Measurements from ENCODE around the gene KRTAP10-1. TPM values are rescaled to one million over a fixed set of nuclear protein-coding genes. Genes with fewer than 3 reads are reported as not detected.
A peak's percentile ranks its signal among the peaks of the same experiment; 100 is the strongest.

Gene KRTAP10-1
- total RNA-seq, 2 donors from 2014 or later, result not detected

DNA sequence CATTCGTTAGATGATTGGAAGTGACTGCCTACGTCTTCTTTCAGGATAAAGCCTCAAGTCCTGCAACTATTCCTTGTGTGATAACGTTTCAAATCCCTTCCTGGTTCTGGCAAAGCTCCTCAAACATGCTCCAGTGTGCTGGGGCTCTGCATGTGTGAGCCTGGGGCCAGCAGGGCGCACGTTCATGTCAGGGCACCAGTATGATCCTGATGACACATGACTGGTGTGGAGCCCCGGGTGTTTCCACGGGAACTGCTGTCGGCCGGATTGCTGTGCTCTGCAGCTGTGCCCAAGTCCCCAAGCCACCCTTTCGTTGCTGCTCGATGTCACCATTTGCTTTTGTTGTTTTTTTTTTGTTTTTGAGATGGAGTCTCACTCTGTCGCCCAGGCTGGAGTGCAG lies 21.3 kb downstream of the KRTAP10-1 start:
- Histone ChIP-seq H3K9me3 (ENCODE audit: control insufficient read depth, low read length) (peaks cover under 1% of the 10 kb centered on the region), H3K4me3 (ENCODE audit: low read length) (no peak overlapping the region), H3K27me3 (ENCODE audit: control insufficient read depth, insufficient read depth, low read length, poor library complexity, severe bottlenecking) (no peaks in the 10 kb centered on the region), H3K36me3 (ENCODE audit: control insufficient read depth, insufficient read depth, low read length) (no peaks in the 10 kb centered on the region), H3K4me1 (ENCODE audit: control insufficient read depth, insufficient read depth, low read length) (no peaks in the 10 kb centered on the region), H3K27ac (ENCODE audit: low read depth, low read length) (no peak overlapping the region), H3K9ac (ENCODE audit: extremely low read depth, low read length, poor library complexity, severe bottlenecking) (no peak overlapping the region)
- Mint-ChIP-seq H3K9me3 (peaks cover 2% of the 10 kb centered on the region), H3K27ac (no peak overlapping the region), H3K27me3 (ENCODE audit: insufficient read depth) (no peaks in the 10 kb centered on the region), H3K36me3 (ENCODE audit: low read depth) (no peaks in the 10 kb centered on the region), H3K4me1 (no peaks in the 10 kb centered on the region), H3K4me3 (no peak overlapping the region)
- no peak for DNase-seq
- no peak for TF ChIP-seq CTCF (conservative IDR thresholded peaks at IDR 0.05)
- WGBS, 2 experiments (ENCODE audit: insufficient coverage in 1 of 2, insufficient read length in 1 of 2), result 91% methylated on average over 7 to 11 of the region's 12 CpGs

- Histone ChIP-seq H3K36me3 (ENCODE audit: control insufficient read depth, insufficient read depth, low read length) (no peaks in the 10 kb centered on the region), H3K4me3 (ENCODE audit: low read length) (no peak overlapping the region), H3K9ac (ENCODE audit: extremely low read depth, low read length, poor library complexity, severe bottlenecking) (no peak overlapping the region), H3K27me3 (ENCODE audit: control insufficient read depth, insufficient read depth, low read length, poor library complexity, severe bottlenecking) (no peaks in the 10 kb centered on the region), H3K27ac (ENCODE audit: low read depth, low read length) (no peak overlapping the region), H3K4me1 (ENCODE audit: control insufficient read depth, insufficient read depth, low read length) (no peaks in the 10 kb centered on the region), H3K9me3 (ENCODE audit: control insufficient read depth, low read length) (no peaks in the 10 kb centered on the region)
- H3K36me3 Mint-ChIP-seq (ENCODE audit: low read depth), result no peaks in the 10 kb centered on the region
- peak; percentile 74 for DNase-seq
- H3K4me1 Mint-ChIP-seq, result no peaks in the 10 kb centered on the region
- peaks cover 2% of the 10 kb centered on the region for H3K9me3 Mint-ChIP-seq
- WGBS, 2 experiments (ENCODE audit: insufficient coverage in 1 of 2, insufficient read length in 1 of 2), result 93 to 97% methylated on average over 14 to 15 of the region's 15 CpGs
- H3K4me3 Mint-ChIP-seq, result no peak overlapping the region
- no peak for TF ChIP-seq CTCF (conservative IDR thresholded peaks at IDR 0.05)
- peak overlapping the region; percentile 36 for H3K27ac Mint-ChIP-seq
- H3K27me3 Mint-ChIP-seq (ENCODE audit: insufficient read depth), result no peaks in the 10 kb centered on the region
Observed at GRCh38 chr21:44517175-44517899, 22.7 kb downstream of the KRTAP10-1 start.

- Histone ChIP-seq H3K27me3 (ENCODE audit: control insufficient read depth, insufficient read depth, low read length, poor library complexity, severe bottlenecking) (no peaks in the 10 kb centered on the region), H3K4me3 (ENCODE audit: low read length) (no peak overlapping the region), H3K4me1 (ENCODE audit: control insufficient read depth, insufficient read depth, low read length) (no peaks in the 10 kb centered on the region), H3K36me3 (ENCODE audit: control insufficient read depth, insufficient read depth, low read length) (no peaks in the 10 kb centered on the region), H3K9ac (ENCODE audit: extremely low read depth, low read length, poor library complexity, severe bottlenecking) (no peak overlapping the region), H3K9me3 (ENCODE audit: control insufficient read depth, low read length) (no peaks in the 10 kb centered on the region), H3K27ac (ENCODE audit: low read depth, low read length) (no peak overlapping the region)
- TF ChIP-seq CTCF (conservative IDR thresholded peaks at IDR 0.05), result no peak
- Mint-ChIP-seq H3K9me3 (peaks cover 2% of the 10 kb centered on the region), H3K27ac (peak overlapping the region; percentile 36), H3K36me3 (ENCODE audit: low read depth) (no peaks in the 10 kb centered on the region), H3K4me3 (no peak overlapping the region), H3K27me3 (ENCODE audit: insufficient read depth) (no peaks in the 10 kb centered on the region), H3K4me1 (no peaks in the 10 kb centered on the region)
- no peak for DNase-seq
- 93 to 100% methylated on average over 9 to 10 of the region's 10 CpGs for WGBS, 2 experiments (ENCODE audit: insufficient coverage in 1 of 2, insufficient read length in 1 of 2)
Observed at GRCh38 chr21:44516828-44517174, 23.2 kb downstream of the KRTAP10-1 start.

Measured in endodermal cell (in vitro differentiated cells).